GDM1 (cell line): ENCODE measurements around the gene LGMN.

ENCODE experiments used
- DNase-seq: peaks from one replicate; lab custom pipeline; 2025; lab: John Stamatoyannopoulos, UW

The LGMN gene

DNA sequence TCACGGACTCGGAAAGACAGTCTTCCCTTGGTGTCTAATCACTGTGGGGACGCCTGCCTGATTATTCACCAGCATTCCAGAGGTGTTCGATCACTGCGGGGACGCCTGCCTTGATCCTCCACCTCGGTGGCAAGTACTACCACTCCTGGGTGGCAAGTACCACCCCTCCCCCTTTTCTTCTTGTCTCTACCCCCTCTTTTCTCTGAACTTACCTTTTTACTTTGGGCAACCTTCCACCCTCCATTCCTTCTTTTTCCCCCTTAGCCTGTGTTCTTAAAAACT, 12.0 kb upstream of the LGMN start:
- DNase-seq: no peak

DNA sequence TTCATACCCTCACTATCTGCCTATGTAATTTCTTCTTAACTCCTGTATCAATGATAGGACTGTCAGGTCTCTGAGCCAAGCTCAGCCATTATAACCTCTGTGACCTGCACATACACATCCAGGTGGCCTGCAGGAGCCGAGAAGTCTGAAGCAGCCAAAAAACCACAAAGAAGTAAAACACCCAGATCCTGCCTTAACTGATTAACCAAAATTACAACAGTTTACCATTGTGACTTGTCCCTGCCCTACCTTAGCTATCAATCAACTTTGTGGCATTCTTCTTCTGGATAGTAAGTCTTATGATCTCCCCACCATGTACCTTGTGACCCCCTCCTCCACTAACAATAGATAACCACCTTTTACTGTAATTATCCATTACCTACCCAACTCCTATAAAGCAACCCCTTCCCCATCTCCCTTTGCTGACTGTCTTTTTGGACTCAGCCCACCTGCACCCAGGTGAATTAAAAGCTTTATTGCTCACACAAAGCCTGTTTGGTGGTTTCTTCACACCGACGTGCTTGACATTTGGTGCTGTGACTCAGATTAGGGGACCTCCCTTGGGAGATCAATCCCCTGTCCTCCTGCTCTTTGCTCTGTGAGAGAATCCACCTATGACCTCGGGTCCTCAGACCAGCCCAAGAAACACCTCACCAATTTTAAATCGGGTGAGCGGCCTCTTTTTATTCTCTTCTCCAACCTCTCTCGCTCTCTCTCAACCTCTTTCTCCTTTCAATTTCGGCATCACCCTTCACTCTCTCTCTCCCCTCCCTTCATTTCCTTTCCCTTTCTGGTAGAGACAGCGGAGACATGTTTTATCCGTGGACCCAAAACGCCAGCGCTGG, 11.5 kb upstream of the LGMN start:
- no peak for DNase-seq

DNA sequence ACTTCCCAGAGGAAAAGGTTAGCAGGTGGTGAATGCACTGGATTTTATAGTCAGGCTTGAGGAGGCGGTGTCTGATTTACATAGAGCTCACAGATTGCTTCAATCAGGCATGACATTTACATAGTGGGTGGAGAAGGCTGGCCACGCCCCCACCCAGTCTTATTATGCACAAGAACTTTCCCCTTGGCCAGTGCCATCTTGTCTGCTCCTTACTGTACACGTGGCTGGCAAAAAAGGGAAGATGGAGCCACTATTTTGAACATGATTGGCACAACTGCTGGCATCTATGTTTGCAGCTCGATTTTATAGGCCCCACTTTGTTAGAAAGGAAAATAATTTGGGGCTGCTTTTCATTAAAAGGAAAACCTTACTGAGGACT, 10.9 kb upstream of the LGMN start:
- DNase-seq: no peak

DNA sequence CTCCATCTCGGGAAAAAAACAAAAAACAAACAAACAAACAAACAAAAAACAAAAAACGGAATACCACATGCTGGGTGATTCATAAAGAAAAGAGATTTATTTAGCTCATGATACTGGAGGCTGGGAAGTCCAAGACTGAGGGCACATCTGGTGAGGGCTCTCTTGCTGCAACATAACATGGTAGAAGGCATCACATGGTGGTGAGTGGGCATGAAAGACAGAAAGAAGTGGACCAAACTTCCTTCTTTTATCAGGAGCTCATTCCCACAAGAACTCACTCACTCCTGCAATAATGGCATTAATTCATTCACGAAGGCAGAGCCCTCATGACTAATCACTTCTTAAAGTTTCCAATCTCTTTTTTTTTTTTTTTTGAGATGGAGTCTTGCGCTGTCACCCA, 8.0 kb upstream of the LGMN start:
- no peak for DNase-seq

DNA sequence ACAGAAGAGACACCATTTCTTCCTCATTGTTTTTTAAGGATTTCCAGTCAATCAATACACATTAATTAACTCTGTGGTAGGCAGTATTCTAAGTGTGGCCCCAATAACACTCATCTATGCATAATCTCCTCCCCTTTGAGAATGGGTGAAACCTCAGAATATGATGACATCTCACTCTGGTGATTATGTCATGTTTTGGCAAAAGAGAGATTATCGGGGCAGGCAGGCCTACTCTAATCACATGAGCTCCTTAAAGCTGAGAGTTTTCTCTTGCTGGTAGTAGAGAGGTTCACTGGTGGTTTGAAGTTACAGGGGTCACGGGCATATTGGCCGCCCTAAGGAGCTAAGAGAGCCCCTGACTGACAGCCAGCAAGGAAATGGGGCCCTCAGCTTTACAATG, 7.1 kb upstream of the LGMN start:
- no peak for DNase-seq

DNA sequence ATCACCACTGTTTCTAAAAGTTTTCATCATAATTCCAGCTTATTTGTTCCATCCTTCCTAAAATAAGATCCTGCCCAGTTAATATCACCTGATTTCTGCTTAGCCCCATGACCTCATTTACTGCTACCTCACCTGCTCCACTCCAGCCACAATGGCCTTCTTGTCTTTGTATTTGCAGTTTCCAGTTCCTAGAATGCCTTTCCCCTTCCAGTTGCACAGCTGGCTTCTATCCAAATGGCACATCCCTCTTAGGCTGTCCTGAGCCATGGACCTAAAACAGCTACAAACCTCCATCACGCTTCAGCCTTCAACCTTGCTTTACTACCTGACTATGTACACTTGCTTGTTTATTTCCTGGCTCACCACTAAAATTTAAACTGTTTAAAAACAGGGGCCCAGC, 6.5 kb upstream of the LGMN start:
- no peak for DNase-seq

DNA sequence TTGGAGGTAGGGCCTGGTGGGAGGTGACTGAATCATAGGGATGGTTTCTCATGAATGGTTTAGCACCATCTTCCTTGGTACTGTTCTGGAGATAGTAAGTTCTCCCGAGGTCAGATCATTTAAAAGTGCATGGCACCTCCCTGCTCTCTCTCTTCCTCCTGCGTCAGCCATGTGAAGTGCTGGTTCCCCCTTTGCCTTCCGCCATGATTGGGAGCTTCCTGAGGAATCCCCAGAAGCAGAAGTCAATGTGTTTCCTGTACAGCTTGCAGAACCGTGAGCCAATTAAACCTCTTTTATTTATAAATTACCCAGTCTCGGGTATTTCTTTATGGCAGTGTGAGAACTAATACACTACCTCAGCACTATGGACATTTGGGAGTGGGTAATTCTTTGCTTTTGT, 4.8 kb upstream of the LGMN start:
- DNase-seq: peak; percentile 80

DNA sequence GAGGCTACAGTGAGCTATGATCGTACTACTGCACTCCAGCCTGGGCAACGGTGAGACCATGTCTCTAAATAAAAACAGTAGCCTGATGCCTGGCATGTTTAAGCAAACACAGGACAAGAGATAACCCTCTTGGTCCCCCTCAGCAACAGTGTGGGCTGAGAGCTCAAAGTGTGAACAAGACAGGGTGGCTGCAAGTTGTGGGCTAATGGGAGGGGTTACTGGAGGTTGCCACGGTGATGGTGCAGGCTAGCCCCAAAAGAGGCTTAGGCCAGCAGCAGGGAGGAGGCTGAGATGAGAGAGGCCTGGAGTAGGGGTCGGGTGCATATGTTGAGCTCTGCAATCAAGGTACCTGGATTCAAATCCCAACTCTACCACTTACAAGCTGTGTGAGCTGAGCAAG, 3.4 kb upstream of the LGMN start:
- DNase-seq: no peak

DNA sequence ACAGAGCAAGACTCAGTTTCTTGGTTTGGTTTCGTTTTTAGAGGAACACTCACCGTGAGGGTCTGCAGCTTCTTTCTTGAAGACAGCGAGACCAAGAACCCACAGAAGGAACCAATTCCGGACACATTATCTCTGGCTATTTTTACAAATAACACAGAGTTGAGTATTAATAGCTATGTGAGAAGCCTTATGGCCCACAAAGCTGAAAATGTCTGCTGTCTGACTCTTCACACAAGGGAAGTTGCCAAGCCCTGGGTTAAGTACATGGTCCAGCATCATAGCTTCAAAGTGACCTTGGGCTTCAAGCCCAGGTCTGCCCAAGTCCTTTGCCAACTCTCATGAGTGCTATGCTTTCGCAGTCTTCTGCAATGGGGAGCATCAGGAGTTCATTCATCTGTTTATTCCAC, 2.6 kb upstream of the LGMN start:
- no peak for DNase-seq

DNA sequence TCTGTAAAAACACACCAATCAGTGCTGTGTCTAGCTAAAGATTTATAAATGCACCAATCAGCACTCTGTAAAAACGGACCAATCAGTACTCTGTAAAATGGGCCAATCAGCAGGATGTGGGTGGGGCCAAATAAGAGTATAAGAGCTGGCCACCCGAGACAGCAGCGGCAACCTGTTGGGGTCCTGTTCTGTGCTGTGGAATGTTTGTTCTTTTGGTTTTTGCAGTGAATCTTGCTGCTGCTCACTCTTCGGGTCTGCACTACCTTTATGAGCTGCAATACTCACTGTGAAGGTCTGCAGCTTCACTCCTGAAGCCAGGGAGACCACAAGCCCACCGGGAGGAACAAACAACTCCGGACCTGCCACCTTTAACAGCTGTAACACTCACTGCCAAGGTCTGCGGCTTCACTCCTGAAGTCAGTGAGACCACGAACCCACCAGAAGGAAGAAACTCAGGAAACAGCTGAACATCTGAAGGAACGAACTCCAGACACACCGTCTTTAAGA, 1.8 kb upstream of the LGMN start:
- peak; percentile 81 for DNase-seq

DNA sequence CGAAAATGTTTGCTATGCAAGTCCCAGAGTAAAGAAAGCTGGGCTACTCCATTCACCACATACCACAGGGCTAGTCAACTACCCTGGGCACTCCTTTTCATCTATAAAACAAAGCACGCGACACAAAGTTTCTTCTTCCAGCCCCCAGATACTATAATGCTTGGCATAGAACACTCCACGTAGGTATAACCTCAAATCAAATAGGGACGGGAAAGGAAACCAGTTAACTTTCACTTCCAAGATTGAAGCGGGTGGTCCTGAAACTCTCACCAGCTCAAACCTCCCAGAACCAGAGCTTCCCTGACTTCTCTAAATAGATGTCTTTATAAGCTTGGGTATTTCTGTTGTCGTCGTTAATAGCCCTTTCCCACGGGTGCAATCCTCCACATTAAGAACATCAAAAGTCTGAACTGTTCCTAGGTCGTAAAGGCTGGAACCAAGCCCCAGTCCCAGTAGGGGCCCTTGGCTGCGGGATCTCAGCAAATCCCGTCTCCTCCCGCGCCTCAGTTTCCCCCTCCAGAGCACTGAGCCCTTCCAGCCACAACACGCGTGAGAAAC, 647 bp downstream of the LGMN start:
- no peak for DNase-seq

DNA sequence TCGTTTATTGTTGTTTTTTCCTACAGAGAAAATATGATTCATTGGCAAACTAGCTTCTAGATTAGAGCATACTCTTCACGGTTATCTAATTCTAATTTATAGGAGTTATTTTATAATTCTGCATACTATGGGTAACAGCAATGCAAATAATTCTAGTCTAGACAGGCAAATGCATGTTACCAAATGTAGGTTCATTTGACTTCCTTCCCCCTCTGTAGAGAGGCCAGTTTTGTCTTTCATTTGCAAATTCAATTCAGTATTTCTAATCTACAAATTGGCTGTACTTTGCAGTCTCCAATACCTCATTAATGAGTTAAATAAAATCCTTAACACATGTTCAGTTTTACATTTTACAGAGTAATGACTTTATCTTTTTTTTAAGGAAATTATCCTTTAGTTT, 4.2 kb downstream of the LGMN start:
- no peak for DNase-seq

DNA sequence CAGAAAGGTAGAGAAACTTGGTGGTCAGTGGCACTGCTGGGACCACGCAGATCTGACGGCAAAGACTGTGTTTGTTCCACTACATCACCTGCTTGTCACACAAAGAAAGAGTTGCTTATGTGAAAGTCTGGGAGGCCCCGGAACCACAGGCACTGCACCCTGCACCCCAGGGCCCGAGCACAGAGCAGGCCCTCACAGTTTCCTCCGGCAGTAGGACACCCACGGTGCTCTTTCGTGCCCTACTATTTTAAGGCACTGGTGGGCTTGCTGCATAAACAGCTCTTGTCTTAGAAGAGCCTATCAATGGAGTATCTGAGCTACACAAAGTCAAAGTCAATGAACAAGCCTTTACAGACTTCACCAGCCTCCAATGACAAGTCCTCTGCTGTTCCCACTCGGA, 8.0 kb downstream of the LGMN start:
- no peak for DNase-seq

DNA sequence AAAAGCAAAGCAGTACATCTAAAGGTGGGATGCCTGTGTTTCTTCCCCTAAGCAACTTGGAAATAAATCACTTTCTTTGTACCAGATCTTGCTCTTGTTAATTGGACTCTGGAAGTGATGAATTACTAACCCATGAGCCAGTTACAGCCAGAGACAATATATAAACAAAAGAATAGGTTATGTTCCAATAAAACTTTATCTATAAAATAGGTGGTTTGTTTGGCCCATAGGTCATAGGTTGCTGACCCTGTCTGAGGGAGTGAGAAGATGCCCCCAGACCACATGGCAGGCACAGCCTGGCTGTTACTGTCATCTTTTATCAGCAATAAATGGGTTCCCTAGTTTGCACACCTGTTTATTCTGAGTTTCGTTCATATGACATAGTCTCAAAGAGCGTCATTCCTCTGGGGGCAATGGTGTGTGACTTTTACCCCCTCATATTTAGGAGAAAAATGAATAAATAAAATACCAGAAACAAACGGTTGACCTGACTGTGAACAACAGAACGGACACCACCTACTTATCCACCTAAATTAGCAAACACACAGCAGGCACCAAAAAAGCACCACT, 10.7 kb downstream of the LGMN start:
- DNase-seq: no peak

DNA sequence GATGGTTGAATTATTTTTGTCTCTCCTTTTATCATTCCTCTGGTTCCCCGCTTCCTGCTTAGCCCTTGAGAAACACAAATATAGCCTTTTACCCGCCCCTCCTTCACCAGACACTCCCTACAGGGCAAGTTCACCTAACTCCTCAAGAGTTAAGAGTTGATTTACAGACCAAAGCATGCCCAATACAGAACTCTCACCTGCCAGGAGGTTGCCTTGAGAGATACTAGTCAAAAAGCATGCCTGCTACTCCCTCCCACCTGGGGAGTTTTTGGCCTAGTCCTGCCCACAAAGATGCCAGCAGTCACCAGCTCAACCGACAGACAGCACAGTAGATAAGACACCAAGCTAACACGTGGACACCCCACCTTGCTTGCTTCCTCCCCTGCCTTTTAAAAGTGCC, 11.2 kb downstream of the LGMN start:
- no peak for DNase-seq

DNA sequence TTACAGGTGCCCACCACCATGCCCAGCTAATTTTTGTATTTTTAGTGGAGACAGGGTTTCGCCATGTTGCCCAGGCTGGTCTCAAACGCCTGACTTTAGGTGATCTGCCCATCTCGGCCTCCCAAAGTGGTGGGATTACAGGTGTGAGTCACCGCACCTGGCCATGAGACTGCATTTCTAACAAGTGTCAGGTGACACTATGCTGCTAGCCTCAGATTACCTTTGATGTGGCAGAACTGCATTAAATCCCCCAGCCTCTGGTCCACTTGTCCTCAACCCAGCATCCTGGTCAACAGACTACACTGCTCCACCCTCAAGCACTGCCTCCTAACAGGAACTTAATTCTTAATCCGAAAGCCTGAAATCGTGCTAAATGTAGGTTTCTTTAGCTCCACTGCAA, 13.1 kb downstream of the LGMN start:
- DNase-seq: no peak

DNA sequence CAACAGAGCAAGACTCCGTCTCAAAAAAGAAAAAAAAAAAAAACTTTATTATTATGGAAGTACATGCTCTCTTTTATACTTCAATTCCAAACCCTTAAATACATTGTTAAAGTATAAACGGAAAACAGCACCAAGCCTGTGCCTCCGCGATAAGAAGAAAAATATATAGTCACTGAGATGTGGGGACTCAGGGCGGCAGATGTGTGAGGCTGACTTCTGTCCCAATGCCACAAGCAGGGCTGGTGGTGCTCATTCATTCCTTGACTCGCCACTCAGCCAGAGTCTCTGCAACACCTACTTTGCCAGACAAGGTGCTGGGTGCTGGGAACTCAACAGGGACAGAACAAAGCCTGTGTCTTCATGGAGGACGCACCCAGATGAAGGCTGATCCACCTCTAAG, 13.8 kb downstream of the LGMN start:
- DNase-seq: no peak

DNA sequence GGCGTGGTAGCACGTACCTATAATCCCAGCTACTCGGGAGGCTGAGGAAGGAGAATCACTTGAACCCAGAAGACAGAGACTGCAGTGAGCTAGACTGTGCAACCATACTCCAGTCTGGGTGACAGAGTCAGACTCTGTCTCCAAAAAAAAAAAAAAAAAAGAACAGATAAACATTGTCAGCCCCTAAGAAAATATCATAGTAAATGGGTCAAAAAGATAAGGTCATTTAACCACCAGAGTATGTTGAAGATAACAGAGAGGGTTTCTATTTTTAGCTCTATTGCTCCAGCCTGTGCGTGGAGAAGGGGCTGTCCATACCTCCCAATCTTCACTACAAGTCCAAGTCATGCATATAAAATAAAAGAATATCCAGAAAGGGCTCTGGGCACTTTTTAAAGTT, 15.4 kb downstream of the LGMN start:
- DNase-seq: no peak

DNA sequence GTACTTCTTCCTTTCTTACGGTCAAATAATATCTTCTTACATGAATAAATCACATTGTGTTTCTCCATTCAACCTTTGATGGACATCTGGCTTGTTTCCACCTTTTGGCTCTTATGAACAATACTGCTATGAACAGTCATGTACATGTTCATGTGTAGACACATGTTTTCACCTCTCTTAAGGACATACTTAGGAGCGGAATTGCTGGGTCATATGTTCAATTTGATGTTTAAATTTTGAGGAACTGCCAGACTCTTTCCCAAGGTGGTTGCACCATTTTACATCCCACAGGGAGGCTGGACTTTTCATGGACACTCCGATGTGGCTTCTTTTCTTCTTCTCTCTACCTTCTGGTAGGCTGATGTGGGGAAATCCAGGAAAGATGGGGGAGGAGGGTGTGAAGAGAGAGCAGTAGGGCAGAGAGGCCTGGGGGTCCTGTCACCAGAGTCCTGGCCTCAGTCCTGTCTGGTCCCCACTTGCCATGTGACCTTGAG, 16.8 kb downstream of the LGMN start:
- no peak for DNase-seq

DNA sequence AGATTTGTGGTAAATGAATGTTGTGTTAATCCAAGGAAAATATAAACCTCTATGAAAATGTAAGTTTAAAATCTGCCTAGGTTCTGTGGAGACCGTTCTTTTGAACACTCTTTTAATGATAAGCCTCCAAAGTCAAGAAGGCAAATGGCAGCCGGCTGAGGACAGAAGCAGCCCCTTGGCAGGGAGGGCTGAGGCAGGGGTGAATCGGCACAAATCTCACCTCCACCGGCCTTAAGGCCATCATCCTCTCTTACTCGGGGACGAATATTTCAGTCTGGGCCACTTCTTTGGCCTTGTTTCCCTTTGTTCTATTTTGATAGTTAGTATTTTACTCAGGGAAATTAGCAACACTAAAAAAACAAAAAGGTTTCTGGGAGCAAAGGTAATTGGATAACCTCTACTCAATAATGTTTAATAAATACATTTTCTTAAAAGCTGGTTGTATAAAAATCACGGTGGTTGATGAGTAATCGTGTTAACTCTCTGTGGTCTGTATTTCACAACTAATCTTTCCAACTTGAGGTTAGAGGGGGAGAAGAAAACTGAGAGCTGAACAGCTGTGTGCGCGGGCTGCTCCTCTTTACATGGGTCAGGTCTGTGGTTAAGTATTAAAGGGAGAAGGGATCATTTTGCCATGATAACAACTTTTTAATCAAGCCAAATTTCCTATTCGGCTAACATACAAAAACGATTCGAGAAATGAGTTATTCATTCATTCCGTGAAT, 18.6 kb downstream of the LGMN start:
- no peak for DNase-seq

DNA sequence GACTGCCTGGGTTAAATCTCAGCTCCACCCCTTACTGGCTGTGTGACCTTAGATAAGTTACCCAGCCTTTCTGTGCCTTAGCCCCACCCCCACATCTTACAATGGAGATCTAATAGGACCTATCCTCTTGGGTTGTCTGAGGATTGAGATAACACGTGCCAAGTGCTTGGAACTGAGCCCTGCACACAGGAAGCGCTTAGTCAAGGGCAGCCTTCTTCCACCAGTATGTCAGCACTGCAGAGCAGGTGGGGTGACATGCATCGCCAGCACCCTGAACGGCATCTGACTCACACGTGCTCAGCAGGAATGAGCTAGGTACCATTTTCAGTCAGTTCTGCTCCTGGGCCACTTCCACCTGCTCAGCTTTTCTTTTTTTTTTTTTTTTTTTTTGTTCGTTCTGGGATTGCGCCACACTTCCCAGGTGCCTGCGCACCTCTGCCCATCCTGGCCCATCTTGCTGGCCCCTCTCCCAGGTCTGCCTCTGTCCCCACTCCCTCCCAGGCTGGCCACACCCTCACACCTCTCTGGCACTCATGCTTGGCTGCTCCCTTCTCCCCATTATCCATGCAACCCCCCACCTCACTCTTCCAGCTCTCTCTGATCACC, 19.6 kb downstream of the LGMN start:
- DNase-seq: no peak

DNA sequence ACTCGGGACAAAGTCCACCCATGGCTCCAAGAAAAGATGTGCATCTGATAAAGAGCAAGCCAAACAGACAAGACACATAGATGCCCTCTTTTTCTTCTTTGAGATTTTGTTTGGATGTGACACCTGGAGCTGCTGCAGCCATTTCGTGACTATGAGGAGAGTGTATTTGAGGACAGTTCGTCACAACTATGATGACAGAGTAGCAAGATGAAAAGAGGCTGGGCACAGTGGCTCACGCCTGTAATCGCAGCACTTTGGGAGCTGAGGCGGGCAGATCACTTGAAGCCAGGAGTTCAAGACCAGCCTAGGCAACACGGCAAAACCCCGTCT, 21.5 kb downstream of the LGMN start:
- DNase-seq: no peak
